Measurements from ENCODE around the gene EVC2. TPM values are rescaled to one million over a fixed set of nuclear protein-coding genes. Genes with fewer than 3 reads are reported as not detected.

Gene EVC2
- total RNA-seq, 1 donor from 2014 or later: 12.6 TPM

DNA sequence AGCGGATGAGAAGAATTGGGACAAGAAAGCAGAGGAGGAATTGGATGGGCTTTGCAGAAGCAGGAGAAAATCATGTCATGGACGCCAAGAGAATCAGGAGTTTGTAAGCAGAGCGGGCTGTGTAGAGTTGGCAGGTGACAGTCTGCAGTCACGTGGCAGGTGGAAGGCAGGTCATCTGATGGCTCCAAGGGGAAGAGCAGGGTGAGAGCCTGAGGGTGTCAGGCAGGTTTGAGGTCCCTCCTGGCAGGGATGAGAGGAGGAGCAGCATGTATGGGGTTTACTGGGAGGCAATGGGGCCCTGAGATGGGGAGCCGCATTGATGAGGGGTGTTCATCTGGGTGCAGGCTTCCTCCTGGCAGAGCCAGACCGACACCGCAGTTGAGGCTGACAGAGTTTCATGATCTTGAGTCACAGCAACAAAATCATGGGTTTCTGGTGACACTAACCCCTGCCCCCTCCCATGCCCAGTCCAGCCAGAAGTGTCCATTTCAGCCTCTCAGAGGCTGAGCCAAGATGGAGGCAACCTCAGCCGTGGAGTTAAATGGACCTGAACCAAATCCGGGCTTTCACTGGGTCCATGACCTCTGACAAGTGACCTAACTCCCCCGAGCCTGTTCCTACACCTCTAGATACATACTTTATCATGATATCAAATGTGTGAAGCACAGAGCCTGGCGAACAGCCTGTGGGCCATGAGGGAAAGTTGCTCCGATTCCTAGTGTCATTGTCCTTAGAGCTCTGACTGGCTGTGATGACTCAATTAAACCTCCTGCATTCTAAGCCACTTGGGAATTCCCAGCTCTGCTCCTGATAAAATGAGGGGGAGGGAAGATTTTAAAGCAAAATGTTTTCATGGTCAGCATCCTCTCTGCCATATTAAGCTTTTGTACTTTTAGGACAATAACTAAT, 38.7 kb upstream of the EVC2 start:
- Histone ChIP-seq H3K4me3 (ENCODE audit: low read depth, low read length) (no peak overlapping the region), H3K36me3 (ENCODE audit: control insufficient read depth, insufficient read depth, low read length) (peaks cover 4% of the 10 kb centered on the region), H3K27me3 (ENCODE audit: control insufficient read depth, insufficient read depth, low read length) (no peaks in the 10 kb centered on the region)
- no peak for DNase-seq (ENCODE audit: low read depth)
- TF ChIP-seq, protein P1, sequence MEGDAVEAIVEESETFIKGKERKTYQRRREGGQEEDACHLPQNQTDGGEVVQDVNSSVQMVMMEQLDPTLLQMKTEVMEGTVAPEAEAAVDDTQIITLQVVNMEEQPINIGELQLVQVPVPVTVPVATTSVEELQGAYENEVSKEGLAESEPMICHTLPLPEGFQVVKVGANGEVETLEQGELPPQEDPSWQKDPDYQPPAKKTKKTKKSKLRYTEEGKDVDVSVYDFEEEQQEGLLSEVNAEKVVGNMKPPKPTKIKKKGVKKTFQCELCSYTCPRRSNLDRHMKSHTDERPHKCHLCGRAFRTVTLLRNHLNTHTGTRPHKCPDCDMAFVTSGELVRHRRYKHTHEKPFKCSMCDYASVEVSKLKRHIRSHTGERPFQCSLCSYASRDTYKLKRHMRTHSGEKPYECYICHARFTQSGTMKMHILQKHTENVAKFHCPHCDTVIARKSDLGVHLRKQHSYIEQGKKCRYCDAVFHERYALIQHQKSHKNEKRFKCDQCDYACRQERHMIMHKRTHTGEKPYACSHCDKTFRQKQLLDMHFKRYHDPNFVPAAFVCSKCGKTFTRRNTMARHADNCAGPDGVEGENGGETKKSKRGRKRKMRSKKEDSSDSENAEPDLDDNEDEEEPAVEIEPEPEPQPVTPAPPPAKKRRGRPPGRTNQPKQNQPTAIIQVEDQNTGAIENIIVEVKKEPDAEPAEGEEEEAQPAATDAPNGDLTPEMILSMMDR (IDR thresholded peaks at IDR 0.05; ENCODE audit: insufficient read depth, low read length, poor library complexity, severe bottlenecking): no peak

DNA sequence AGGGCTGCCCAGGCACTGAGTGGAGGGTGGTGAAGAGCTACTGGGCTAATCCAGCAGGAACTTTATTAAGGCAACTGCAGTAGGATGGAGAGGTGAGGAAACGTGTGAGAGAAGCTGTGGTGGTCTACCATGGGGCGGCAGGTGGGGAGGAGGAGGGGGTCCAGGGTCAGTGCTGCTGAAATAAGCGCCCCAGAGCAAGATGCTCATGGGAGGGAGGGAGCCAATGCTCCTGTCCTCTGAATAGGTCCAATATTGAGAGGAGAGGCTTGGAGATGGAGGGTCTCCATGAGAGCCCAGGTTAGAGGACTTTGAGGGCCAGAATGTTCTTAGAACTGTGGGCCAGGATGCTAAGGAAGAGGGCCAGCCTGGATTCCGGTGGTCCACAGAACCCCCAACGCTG, 37.9 kb upstream of the EVC2 start:
- no peak for DNase-seq (ENCODE audit: low read depth)
- peaks cover 4% of the 10 kb centered on the region for H3K36me3 ChIP-seq (ENCODE audit: control insufficient read depth, insufficient read depth, low read length)
- TF ChIP-seq, protein P1 (IDR thresholded peaks at IDR 0.05; ENCODE audit: insufficient read depth, low read length, poor library complexity, severe bottlenecking): no peak
- H3K27me3 ChIP-seq (ENCODE audit: control insufficient read depth, insufficient read depth, low read length): no peaks in the 10 kb centered on the region
- H3K4me3 ChIP-seq (ENCODE audit: low read depth, low read length): no peak overlapping the region

DNA sequence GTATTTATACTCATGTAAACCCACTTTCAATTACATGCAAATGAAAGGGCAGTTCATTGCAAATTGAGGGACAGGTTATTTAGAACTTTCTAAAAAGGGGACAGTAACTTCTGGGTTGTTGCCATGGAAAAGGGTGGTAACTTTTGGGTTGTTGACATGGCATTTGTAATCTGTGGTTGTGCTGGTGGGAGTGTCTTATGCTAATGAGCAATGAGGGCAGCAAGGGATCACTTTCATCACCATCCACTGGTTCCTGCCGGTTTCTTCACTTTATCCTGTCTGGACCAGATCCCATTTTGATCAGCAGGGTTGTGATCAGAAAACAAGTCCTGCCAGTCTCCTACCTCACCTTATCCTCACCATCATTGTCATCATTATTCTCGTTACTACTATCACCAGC, 34.6 kb upstream of the EVC2 start:
- H3K36me3 ChIP-seq (ENCODE audit: control insufficient read depth, insufficient read depth, low read length): peaks cover 3% of the 10 kb centered on the region
- no peak for DNase-seq (ENCODE audit: low read depth)
- TF ChIP-seq, protein P1 (IDR thresholded peaks at IDR 0.05; ENCODE audit: insufficient read depth, low read length, poor library complexity, severe bottlenecking): no peak

DNA sequence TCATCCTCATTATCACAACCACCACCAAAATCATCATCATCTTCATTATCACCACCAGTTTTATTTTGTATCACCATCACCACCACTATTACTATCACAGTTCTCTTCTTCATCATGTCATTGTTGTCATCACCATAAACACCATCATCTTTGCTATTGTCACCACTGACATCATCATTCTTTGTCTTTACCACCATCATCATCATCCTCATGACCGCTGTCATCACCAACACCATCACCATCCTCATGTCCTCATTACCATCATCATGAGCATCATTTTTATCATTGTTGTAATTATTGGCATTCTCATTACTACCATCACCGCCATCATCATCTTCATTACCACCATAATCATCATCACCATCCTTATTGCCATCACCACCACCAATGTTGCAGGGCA, 34.0 kb upstream of the EVC2 start:
- Histone ChIP-seq H3K36me3 (ENCODE audit: control insufficient read depth, insufficient read depth, low read length) (peaks cover 3% of the 10 kb centered on the region), H3K27me3 (ENCODE audit: control insufficient read depth, insufficient read depth, low read length) (no peaks in the 10 kb centered on the region), H3K4me3 (ENCODE audit: low read depth, low read length) (no peak overlapping the region)
- no peak for DNase-seq (ENCODE audit: low read depth)
- TF ChIP-seq, protein P1 (IDR thresholded peaks at IDR 0.05; ENCODE audit: insufficient read depth, low read length, poor library complexity, severe bottlenecking): no peak

More for the DNA sequence above, 34.6 kb upstream of the EVC2 start:
- H3K4me3 ChIP-seq (ENCODE audit: low read depth, low read length): no peak overlapping the region
- H3K27me3 ChIP-seq (ENCODE audit: control insufficient read depth, insufficient read depth, low read length): no peaks in the 10 kb centered on the region

DNA sequence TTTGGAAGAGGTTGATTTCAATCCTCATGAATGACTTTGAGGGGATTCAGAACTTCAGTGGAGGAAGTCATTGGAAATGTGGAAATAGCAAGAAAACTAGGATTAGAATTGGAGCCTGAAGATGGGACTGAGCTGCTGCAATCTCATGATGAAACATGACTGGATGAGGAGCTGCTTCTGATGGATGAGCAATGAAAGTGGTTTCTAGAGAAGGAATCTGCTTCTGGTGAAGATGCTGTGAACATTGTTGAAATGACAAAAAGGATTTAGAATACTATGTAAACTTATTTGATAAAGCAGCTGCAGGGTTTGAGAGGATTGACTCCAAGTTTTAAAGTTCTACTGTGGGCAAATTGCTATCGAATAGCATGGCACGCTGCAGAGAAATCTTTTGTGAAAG, 29.7 kb upstream of the EVC2 start:
- Histone ChIP-seq H3K4me3 (ENCODE audit: low read depth, low read length) (no peak overlapping the region), H3K27me3 (ENCODE audit: control insufficient read depth, insufficient read depth, low read length) (no peaks in the 10 kb centered on the region), H3K36me3 (ENCODE audit: control insufficient read depth, insufficient read depth, low read length) (peaks cover 2% of the 10 kb centered on the region)
- TF ChIP-seq, protein P1 (IDR thresholded peaks at IDR 0.05; ENCODE audit: insufficient read depth, low read length, poor library complexity, severe bottlenecking): no peak
- DNase-seq (ENCODE audit: low read depth): no peak

Data from kidney epithelial cell (primary cell).